HFFc6 (cell line): ENCODE data around the gene ITSN2. TPM values are rescaled to one million over a fixed set of nuclear protein-coding genes. Genes with fewer than 3 reads are reported as not detected.

ENCODE experiments used
- DNase-seq: peaks from one replicate; pipeline ENCODE4 v3.0.0-alpha.2; 2018
- H3K27ac Mint-ChIP-seq: 2 replicates; pipeline ENCODE4 v1.8.0; 2020; ENCODE audit warnings: mild to moderate bottlenecking, mixed read lengths
- H3K27me3 Mint-ChIP-seq: 2 replicates; pipeline ENCODE4 v1.8.0; 2021; ENCODE audit warnings: mild to moderate bottlenecking, moderate library complexity, mixed read lengths; ENCODE audit not compliant: insufficient read depth
- H3K36me3 Mint-ChIP-seq: 2 replicates; pipeline ENCODE4 v1.8.0; 2021; ENCODE audit warnings: low read depth, mixed read lengths
- H3K4me1 Mint-ChIP-seq: 2 replicates; pipeline ENCODE4 v1.8.0; 2020; ENCODE audit warnings: low read depth, mixed read lengths
- H3K4me3 Mint-ChIP-seq: 2 replicates; pipeline ENCODE4 v1.8.0; 2020; ENCODE audit warnings: mild to moderate bottlenecking, moderate library complexity, mixed read lengths
- H3K9me3 Mint-ChIP-seq: 2 replicates; pipeline ENCODE4 v1.8.0; 2020; ENCODE audit warnings: mild to moderate bottlenecking, mixed read lengths
- total RNA-seq, 6 experiments: library from RNA; stranded (reverse); fragmentation: NEBNext Ultra II Directional; extraction: Animal tissue kit (Norgen Biotek cat#: 25700); gene quantifications; 2 replicates in 1 of 6; 3 replicates in 5 of 6; pipeline ENCODE4 v1.2.3, GENCODE V29; 2021
- TF ChIP-seq, protein P1 (sequence below): fragments of 200-600 bp; sonication (generic); IDR thresholded peaks from 2 replicates; pipeline ENCODE4 v1.5.0; 2021; ENCODE audit warnings: antibody characterized with exemption, mild to moderate bottlenecking

ITSN2 gene
- total RNA-seq, 6 experiments from 2014 or later, result 26.2 to 32.3 (median 29.5) TPM

GRCh38 chr2:24176326-24176725 is 184.0 kb downstream of the ITSN2 start:
- TF ChIP-seq, protein P1, sequence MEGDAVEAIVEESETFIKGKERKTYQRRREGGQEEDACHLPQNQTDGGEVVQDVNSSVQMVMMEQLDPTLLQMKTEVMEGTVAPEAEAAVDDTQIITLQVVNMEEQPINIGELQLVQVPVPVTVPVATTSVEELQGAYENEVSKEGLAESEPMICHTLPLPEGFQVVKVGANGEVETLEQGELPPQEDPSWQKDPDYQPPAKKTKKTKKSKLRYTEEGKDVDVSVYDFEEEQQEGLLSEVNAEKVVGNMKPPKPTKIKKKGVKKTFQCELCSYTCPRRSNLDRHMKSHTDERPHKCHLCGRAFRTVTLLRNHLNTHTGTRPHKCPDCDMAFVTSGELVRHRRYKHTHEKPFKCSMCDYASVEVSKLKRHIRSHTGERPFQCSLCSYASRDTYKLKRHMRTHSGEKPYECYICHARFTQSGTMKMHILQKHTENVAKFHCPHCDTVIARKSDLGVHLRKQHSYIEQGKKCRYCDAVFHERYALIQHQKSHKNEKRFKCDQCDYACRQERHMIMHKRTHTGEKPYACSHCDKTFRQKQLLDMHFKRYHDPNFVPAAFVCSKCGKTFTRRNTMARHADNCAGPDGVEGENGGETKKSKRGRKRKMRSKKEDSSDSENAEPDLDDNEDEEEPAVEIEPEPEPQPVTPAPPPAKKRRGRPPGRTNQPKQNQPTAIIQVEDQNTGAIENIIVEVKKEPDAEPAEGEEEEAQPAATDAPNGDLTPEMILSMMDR, result no peak
- Mint-ChIP-seq H3K27ac (no peak overlapping the region), H3K27me3 (peaks cover 11% of the 10 kb centered on the region), H3K4me3 (no peak overlapping the region), H3K4me1 (no peaks in the 10 kb centered on the region), H3K36me3 (peaks cover 6% of the 10 kb centered on the region), H3K9me3 (peaks cover 5% of the 10 kb centered on the region; the same call in 1 of the 2 replicates)
- DNase-seq, result no peak

DNA sequence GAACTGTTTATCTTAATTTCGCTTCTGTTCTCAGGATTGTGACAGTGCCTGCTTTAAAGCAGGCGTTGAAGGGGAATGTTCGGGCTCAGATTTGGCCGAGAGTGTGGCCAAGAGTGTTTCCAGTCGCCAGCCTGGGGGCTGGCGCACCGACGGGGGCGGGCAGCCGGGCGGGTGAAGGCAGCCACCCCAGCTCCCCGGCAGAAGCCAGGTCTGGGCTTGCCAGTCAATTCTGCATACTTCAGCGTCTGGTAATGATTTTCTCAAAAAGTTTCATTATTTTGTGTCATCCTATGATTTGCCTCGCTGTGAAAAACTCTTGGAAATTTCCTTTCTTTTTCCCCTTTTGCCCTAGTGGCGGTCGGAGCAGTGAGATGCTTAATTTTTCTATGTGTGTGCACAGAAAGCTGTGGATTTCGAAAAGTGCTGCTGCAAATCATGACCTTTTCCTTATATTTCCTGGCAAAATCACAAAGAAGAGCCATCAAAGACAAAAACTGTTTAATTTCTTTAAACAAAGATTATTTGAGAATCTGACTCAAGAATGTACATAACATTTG is 184.6 kb downstream of the ITSN2 start:
- Mint-ChIP-seq H3K9me3 (peaks cover 5% of the 10 kb centered on the region; the same call in 1 of the 2 replicates), H3K27ac (no peak overlapping the region), H3K4me3 (peak overlapping the region; percentile 74), H3K36me3 (peaks cover 6% of the 10 kb centered on the region), H3K27me3 (peaks cover 11% of the 10 kb centered on the region), H3K4me1 (no peaks in the 10 kb centered on the region)
- no peak for DNase-seq
- TF ChIP-seq, protein P1, result no peak; the same call in 1 of the 2 replicates

DNA sequence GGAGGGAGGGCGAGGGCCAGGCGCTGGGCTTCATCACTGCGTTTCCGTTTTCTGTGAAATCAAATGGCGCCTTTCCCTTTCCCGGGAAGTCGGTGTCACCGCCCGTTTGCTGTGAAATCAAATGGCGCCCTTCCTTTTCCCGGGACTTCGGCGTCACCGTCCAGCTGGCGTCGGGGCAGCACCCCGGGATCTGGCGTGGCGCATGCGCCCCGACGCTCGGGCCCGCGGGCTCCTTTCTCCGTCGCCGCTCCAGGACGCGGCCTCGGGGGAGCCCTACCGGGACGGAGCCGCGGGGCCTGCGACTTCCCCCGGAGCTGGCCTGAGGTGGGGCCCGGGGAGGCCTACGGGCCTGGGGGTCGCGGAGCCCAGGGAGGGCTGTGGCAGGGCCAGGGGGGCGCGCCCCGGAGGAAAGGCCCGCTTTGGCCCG is 185.5 kb downstream of the ITSN2 start, which contains the start of gene FAM228A:
Gene FAM228A, plus strand, starts transcription at position 203 of the 427 bp plus-strand sequence. CDS start 428 bp downstream, outside the sequence.
- Mint-ChIP-seq H3K9me3 (peaks cover 5% of the 10 kb centered on the region; the same call in 1 of the 2 replicates), H3K27me3 (peaks cover 11% of the 10 kb centered on the region), H3K4me1 (no peaks in the 10 kb centered on the region), H3K4me3 (peak within 1 kb of the TSS; percentile 74), H3K27ac (no peak within 1 kb of the TSS), H3K36me3 (peaks cover 6% of the 10 kb centered on the region)
- DNase-seq, result no peak
- TF ChIP-seq, protein P1, result no peak

DNA sequence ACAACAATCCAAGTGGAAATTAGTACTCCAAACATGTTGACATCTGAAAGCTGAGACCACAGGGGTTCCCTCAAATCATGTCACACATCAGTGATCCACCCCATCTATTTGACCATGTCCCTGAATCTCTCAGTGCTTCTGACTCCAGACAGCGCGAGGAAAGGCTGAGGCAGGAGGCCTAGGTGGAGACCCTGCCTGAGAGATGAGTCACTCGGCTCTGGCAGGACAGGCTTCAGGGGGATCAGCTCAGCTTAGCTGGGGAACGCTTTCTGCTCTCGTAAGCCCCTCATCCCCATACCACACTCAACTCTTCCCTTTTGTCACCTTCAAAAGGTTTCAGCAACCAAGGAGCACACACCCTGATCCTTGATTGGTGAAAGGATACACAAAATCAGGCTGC is 191.3 kb downstream of the ITSN2 start:
- no peak overlapping the region for H3K4me3 Mint-ChIP-seq

GRCh38 chr2:24164416-24164973 is 195.8 kb downstream of the ITSN2 start:
- TF ChIP-seq, protein P1, result peak; percentile 96
- H3K4me1 Mint-ChIP-seq, result no peaks in the 10 kb centered on the region
- no peak overlapping the region for H3K27ac Mint-ChIP-seq
- H3K4me3 Mint-ChIP-seq, result no peak overlapping the region
- H3K27me3 Mint-ChIP-seq, result peaks cover 12% of the 10 kb centered on the region
- no peaks in the 10 kb centered on the region for H3K9me3 Mint-ChIP-seq
- H3K36me3 Mint-ChIP-seq, result peaks cover 5% of the 10 kb centered on the region; the same call in 1 of the 2 replicates
- DNase-seq, result peak; percentile 20

More for the DNA sequence above, 191.3 kb downstream of the ITSN2 start:
- no peaks in the 10 kb centered on the region for H3K4me1 Mint-ChIP-seq
- no peak for DNase-seq
- H3K36me3 Mint-ChIP-seq, result peaks cover 3% of the 10 kb centered on the region
- H3K27ac Mint-ChIP-seq, result no peak overlapping the region
- peaks cover 19% of the 10 kb centered on the region for H3K27me3 Mint-ChIP-seq
- H3K9me3 Mint-ChIP-seq, result peaks cover 3% of the 10 kb centered on the region; the same call in 1 of the 2 replicates
- TF ChIP-seq, protein P1, result no peak
